T-helper 17 cell (primary cell): Measurements from ENCODE around the gene RAB36. TPM values are rescaled to one million over a fixed set of nuclear protein-coding genes. Genes with fewer than 3 reads are reported as not detected.

Experiments
- ATAC-seq: fragments of 150-1000 bp; cut with Tn5 transposase; 2 replicates; pipeline ENCODE4 v1.10.0; 2021; ENCODE audit warnings: mild to moderate bottlenecking, moderate library complexity
- DNase-seq, 3 donors: peaks; one replicate each; pipeline versions ENCODE4 v3.0.0 to v3.0.0-alpha.2; 2020 to 2021
- H3K9me3 ChIP-seq: one replicate; pipeline ENCODE4 v1.7.0; 2013; ENCODE audit warnings: low read length, mild to moderate bottlenecking; ENCODE audit not compliant: control insufficient read depth, poor library complexity, severe bottlenecking
- H3K27ac Mint-ChIP-seq: one replicate; pipeline ENCODE4 v1.8.0; 2022; ENCODE audit warnings: mild to moderate bottlenecking, moderate library complexity, mixed read lengths
- H3K27me3 Mint-ChIP-seq: one replicate; pipeline ENCODE4 v1.8.0; 2022; ENCODE audit warnings: mixed read lengths
- H3K36me3 Mint-ChIP-seq: one replicate; pipeline ENCODE4 v1.8.0; 2022; ENCODE audit warnings: low read depth, mixed read lengths
- H3K4me1 Mint-ChIP-seq: one replicate; pipeline ENCODE4 v1.8.0; 2022; ENCODE audit warnings: mild to moderate bottlenecking, mixed read lengths
- H3K4me3 Mint-ChIP-seq: one replicate; pipeline ENCODE4 v1.8.0; 2022; ENCODE audit warnings: mild to moderate bottlenecking, moderate library complexity, mixed read lengths
- total RNA-seq, 4 donors: library from RNA in 2 of 4; stranded (reverse) in 2 of 4; gene quantifications; one replicate each; pipeline ENCODE4 v1.2.3 and lab custom pipeline; 2022 to 2026

The RAB36 gene
- total RNA-seq, 2 donors from 2014 or later: 1.1 to 2.4 TPM

DNA sequence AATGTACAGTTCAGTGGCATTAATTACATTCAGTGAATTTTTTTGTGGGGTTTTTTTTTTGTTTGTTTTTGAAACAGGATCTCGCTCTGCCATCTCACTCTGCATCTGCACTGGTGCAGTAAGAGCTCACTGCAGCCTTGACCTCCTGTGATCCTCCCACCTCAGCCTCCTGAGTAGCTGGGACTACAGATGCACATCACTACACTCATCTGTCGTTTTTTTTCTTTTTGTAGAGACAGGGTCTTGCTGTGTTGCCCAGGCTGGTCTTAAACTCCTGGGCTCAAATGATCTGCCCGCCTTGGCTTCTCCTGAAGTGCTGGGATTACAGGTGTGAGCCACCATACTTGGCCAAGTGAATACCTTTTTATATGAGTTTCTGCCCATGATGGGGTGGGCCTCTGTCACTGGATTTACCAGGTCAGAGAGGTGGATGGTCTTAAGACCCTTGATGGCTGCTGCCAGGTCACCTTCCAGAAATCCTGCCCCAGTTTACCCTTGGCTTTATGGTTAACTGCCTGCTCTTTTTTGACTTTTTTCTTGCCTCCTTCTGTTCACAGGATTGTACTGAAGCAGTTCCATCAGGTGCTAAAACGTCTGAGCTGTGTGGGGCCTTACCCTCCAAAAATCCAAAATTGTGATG lies 57.7 kb downstream of the RAB36 start:
- Mint-ChIP-seq H3K4me1 (peaks cover 37% of the 10 kb centered on the region), H3K27me3 (no peaks in the 10 kb centered on the region), H3K36me3 (peaks cover 2% of the 10 kb centered on the region), H3K27ac (peak overlapping the region; percentile 87), H3K4me3 (no peak overlapping the region)
- no peaks in the 10 kb centered on the region for H3K9me3 ChIP-seq
- no peak for ATAC-seq
- DNase-seq: no peak

DNA sequence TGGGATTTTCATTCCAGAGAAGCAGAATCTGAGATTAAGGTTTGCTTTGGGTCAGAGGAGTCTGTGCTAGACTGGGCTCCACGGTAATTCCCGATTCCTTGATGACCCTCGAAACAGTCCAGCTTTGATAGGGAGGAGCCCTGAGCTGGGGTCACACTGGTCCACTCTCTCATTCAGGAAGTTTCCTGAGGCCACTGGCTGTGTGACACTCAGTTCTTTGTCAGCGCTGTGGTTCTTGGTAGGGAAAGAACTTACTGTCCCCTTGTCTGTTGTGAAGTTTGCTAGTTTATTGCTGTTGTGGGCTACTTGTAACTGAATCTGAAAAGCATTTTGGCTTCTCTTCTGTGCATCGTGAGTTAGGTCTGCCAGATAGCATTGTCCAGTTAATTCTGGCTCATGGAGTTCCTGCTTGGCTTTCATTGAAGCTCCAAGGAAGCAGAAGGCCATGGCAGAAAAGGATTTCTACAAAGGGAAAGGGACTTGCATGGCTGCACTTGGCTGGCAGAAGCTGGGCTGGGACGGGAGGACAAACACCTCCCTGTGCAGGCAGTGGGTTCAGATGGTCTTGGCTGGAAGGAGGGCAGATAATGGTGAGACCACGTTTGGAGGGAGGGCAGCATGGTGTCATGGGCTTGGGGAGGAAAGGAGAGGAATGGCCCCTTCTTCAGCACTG lies 58.3 kb downstream of the RAB36 start:
- H3K36me3 Mint-ChIP-seq: peaks cover 2% of the 10 kb centered on the region
- DNase-seq (no peak), ATAC-seq (no peak)
- H3K4me3 Mint-ChIP-seq: no peak overlapping the region
- H3K4me1 Mint-ChIP-seq: peaks cover 33% of the 10 kb centered on the region
- H3K9me3 ChIP-seq: no peaks in the 10 kb centered on the region
- H3K27me3 Mint-ChIP-seq: no peaks in the 10 kb centered on the region
- H3K27ac Mint-ChIP-seq: peak overlapping the region; percentile 87

DNA sequence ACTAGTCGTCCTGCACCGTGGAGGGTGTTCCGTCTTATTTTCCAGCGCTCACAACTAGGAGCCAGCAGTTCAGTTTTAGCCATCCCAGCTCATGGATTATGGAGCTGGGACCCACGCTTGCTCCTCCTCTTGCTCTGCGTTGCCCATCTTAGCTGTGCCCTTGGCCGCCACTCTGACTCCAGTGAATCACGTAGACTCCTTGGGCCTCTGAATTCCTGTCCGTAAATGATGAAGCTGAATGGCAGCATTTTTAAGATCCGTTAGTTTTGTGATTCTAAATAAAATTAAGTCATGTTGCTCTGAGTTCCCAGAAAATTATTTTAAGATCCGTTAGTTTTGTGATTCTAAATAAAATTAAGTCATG lies 58.8 kb downstream of the RAB36 start:
- no peak overlapping the region for H3K4me3 Mint-ChIP-seq
- H3K4me1 Mint-ChIP-seq: peaks cover 35% of the 10 kb centered on the region
- peaks cover 2% of the 10 kb centered on the region for H3K36me3 Mint-ChIP-seq

DNA sequence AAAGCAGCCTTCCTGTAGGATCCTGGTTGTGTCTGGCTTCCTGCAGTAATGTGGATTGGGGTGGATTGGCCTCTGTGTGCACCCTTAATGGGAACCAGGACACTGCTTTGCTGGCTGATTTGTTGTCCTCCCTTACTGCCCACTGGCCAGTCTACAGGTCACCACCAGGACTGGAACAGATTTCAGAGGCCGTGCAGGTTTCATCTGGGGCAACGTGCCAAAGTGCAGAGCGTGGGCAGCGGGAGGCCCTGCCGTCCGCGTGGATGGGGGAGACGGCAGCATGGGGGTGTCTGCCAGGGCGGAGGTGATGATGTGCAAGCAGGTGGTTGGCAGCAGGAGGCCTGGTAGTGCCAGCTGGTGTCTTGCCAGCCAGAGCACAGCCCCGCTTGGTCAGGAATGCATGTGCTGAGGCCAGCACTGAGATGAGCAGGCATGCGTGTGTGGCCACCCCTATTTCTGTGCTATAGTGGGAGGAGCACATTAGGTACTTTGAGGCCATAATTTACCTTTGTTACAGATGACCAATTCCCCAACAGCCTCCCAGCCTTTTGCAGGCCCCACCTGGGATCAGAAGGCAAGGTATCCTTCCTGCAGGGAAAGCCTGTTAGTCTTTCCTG lies 59.4 kb downstream of the RAB36 start:
- ATAC-seq (no peak), DNase-seq (no peak)
- Mint-ChIP-seq H3K36me3 (peaks cover 2% of the 10 kb centered on the region), H3K27me3 (no peaks in the 10 kb centered on the region), H3K4me1 (peaks cover 32% of the 10 kb centered on the region), H3K4me3 (no peak overlapping the region), H3K27ac (no peak overlapping the region)
- H3K9me3 ChIP-seq: no peaks in the 10 kb centered on the region

More for the DNA sequence above, 58.8 kb downstream of the RAB36 start:
- DNase-seq (no peak), ATAC-seq (no peak)
- Mint-ChIP-seq H3K27ac (no peak overlapping the region), H3K27me3 (no peaks in the 10 kb centered on the region)
- H3K9me3 ChIP-seq: no peaks in the 10 kb centered on the region

DNA sequence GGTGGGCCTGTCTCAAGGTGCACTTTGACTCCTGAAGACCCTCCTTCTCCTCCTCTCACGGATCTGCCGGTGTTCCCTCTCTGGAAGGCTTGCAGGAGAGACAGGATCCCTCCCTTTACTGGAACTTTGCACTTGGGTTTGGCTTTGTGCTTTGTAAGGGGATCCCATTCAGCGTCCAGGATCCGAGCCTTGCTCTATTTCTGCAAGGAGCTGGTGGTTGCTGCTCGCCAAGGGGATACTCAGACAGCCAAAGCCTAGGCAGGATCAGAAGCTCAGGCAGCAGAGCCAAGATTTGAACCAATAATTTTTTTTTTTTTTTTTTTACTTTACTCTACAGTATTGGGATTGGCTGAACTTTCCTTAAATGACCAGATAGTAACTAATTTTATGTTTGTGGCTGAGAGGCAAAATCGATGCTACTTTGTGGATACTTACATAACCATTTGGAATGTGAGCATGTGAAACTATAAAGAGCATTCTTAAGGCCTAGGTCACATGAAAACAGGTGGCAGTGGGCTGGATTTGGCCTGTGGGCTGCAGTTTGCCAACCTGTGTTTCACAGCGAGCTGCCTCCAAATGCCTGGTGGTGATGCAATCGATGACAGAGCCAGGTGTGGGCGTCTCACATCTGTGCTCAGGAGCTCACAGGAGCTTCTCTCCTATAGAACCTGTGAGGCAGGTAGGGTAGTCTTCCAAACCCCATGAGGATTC lies 60.2 kb downstream of the RAB36 start:
- no peak for DNase-seq
- Mint-ChIP-seq H3K36me3 (peaks cover 2% of the 10 kb centered on the region), H3K27me3 (no peaks in the 10 kb centered on the region), H3K27ac (no peak overlapping the region), H3K4me1 (peaks cover 33% of the 10 kb centered on the region), H3K4me3 (no peak overlapping the region)
- no peaks in the 10 kb centered on the region for H3K9me3 ChIP-seq
- no peak for ATAC-seq

DNA sequence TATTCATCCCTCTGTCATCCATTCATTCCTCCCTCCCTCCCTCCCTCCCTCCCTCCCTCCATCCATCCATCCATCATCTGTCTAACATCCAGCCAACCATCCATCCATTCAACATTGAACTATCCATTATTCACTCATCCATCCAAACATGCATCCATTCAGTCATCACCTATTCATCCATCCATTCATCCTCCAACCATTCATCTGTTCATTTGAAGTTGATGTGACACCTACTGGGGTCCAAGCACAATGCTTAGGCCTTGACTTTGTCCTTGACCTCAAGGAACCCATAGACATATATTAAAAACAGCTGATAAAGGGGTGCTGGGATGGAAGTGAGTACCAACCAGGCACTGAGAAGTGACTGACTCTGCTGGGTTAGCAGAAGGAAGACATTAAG lies 61.6 kb downstream of the RAB36 start:
- no peak for ATAC-seq
- H3K9me3 ChIP-seq: no peaks in the 10 kb centered on the region
- H3K4me1 Mint-ChIP-seq: peaks cover 35% of the 10 kb centered on the region
- H3K4me3 Mint-ChIP-seq: no peak overlapping the region
- peaks cover 2% of the 10 kb centered on the region for H3K36me3 Mint-ChIP-seq
- no peaks in the 10 kb centered on the region for H3K27me3 Mint-ChIP-seq
- no peak overlapping the region for H3K27ac Mint-ChIP-seq
- no peak for DNase-seq

DNA sequence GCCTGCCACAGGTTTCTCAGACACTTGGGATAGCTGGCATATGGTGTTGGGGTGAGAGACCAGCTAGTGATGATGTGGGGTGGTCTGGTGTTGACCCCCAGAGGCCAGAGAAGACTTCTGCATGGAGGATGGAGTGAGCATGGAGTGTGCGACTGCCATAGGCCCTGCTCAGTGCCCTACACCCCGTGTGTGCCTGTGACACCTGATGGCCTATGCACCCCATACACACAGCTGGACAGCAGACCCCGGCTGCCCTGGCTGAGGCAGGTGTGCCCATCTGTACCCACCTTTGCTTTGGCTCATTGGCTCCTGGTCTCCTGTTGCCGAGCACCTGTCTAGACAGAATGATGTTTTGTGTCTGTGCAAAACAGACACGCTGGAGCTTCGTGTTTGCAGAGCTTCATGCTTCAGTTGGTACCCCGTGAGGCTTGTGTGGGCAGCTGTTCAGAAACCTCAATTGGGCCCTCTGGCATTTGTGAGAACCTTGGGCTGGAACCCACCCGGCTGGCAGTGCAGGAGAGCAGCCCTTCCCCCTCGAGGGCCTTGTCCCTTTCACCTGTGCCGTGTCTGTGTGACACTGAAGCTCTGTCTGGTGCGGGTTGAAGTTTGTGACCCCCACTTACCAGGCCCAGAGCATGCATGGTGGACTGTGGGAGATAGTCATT lies 62.6 kb downstream of the RAB36 start:
- DNase-seq (no peak), ATAC-seq (no peak)
- peaks cover 31% of the 10 kb centered on the region for H3K4me1 Mint-ChIP-seq
- no peaks in the 10 kb centered on the region for H3K9me3 ChIP-seq
- H3K27ac Mint-ChIP-seq: no peak overlapping the region
- no peaks in the 10 kb centered on the region for H3K27me3 Mint-ChIP-seq
- peaks cover 2% of the 10 kb centered on the region for H3K36me3 Mint-ChIP-seq
- no peak overlapping the region for H3K4me3 Mint-ChIP-seq

DNA sequence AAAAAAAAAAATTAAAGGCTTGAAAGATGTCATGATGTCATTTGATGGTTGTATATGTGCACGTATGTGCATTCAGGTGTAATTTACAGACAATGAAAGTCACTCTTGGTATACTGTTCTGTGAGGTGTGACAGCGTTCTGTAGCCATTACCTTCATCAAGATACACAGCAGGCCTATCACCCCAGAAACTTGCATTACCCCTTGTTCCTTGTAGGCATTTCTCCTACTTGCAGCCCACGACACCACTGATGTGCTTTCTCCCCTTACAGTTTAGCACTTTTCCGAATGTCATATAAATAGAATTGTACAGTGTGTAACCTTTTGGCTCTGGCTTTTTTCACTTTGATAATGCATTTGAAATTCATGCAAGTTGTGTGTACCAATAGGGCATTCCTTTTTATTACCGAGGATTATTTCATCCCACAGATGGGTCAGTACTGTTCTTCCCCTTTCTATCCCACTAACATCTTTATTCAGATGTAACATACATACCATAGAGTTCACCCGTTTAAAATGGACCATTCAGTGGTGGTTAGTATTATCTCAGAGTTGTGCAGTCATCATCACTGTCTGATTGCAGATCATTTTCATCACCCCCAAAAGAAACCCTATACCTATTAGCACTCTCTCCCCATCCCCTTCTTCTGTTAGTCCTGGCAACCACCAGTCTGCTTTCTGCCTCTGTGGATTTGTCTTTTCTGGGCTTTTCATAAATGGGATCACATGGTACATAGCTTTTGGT lies 65.3 kb downstream of the RAB36 start:
- no peaks in the 10 kb centered on the region for H3K27me3 Mint-ChIP-seq
- H3K36me3 Mint-ChIP-seq: peaks cover 2% of the 10 kb centered on the region
- no peak overlapping the region for H3K4me3 Mint-ChIP-seq
- DNase-seq (no peak), ATAC-seq (no peak)
- peak overlapping the region; percentile 19 for H3K27ac Mint-ChIP-seq
- peaks cover 44% of the 10 kb centered on the region for H3K4me1 Mint-ChIP-seq
- H3K9me3 ChIP-seq: no peaks in the 10 kb centered on the region

DNA sequence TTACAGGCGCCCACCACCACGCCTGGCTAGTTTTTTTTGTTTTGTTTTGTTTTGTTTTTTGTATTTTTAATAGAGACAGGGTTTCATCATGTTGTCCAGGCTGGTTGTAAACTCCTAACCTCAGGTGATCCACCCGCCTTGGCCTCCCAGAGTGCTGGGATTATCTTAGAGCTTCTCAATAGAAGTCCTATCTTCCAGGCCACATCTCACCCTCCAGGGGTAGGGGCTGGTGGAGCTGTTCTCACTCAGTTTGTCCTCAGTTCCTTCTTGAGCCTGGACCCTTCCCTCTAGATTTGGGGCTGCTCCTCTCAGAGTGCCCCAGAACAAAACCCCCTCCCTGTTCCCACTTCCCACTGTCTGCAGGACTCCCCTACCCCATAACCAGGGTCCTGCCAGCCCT lies 66.3 kb downstream of the RAB36 start:
- DNase-seq (no peak), ATAC-seq (no peak)
- H3K36me3 Mint-ChIP-seq: peaks cover 2% of the 10 kb centered on the region
- H3K27me3 Mint-ChIP-seq: no peaks in the 10 kb centered on the region
- H3K9me3 ChIP-seq: no peaks in the 10 kb centered on the region
- H3K27ac Mint-ChIP-seq: peak overlapping the region; percentile 74
- no peak overlapping the region for H3K4me3 Mint-ChIP-seq
- peaks cover 54% of the 10 kb centered on the region for H3K4me1 Mint-ChIP-seq

DNA sequence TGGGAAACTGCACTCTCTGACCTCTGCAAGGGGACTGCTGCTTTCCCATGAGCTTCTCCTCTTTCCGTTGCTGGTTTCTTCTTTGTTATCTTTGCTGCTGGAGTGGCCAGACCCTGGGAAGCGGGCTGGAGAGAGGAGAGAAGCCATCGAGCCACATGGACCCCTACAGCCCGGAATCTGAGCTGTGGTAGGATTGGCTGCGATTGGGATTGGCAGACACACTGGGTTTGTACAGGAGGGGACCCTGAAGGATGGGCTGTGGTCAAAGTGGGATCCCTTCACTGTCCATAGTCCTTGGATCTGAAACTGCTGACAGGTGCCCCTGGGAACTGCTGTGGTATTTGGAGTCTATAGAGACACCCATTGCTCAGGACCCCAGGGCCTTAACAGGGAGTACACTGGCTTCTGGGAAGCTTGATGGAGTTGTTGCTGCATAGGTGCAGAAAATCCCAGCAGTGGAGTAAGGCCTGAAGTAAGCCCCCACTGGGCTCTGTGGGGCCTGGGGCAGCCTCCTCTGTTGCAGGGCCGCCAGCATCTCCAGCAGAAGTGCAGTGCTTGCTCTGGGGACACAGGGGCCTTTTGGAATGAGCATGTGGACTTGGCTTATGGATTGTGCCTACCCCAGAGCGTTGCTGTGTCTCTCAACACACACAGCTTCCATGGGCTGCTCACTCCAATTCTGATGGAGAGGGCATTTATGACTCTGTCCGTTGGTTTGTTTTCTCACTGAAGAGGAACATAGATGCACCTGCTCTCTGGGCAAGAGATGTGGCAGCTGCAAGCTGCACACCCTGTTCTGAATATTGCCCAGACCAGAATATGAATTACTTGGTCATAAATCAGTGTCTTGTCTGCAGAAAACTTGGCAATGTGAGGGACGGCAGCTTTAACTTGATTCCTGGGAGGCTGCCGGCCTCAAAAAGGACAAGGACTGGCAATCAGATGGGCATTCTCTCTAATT lies 67.1 kb downstream of the RAB36 start:
- Mint-ChIP-seq H3K27me3 (no peaks in the 10 kb centered on the region), H3K4me1 (peaks cover 58% of the 10 kb centered on the region), H3K27ac (peak overlapping the region; percentile 74), H3K4me3 (no peak overlapping the region), H3K36me3 (no peaks in the 10 kb centered on the region)
- DNase-seq: no peak
- ATAC-seq: no peak
- H3K9me3 ChIP-seq: no peaks in the 10 kb centered on the region

DNA sequence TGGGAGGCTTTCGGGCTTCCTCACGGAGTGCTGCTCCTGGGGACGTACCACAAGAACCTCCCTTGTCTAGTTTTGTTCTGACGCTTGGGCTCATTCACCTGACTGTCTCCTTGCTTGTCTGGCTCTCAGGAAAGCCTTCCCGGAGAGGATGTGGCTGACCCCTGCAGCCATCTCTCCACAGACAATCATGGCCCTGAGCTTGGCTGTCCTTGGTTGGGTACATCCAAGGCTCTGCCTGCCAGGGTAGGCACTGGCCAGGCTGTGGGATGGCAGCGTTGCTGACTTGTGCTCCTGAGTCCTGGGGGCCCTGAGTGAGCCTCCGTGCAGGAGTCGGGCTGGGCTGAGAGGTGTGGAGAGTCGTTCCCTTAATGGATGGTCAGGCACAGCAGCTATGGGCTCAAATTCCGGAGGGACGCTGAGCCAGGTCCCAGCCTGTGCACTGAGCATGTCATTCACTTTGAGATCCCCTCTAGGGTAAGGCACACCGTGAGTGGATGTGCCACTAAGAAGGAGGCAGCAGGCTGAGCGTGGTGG lies 67.8 kb downstream of the RAB36 start:
- Mint-ChIP-seq H3K4me1 (peaks cover 54% of the 10 kb centered on the region), H3K36me3 (no peaks in the 10 kb centered on the region)

More for the DNA sequence above, 67.8 kb downstream of the RAB36 start:
- no peaks in the 10 kb centered on the region for H3K9me3 ChIP-seq
- DNase-seq (no peak), ATAC-seq (no peak)
- Mint-ChIP-seq H3K27ac (peak overlapping the region; percentile 74), H3K27me3 (no peaks in the 10 kb centered on the region), H3K4me3 (no peak overlapping the region)
